GM12891 (cell line): ENCODE results near the gene KPNA6.
"Not testable (repeated sequence)": the region's sequence is repeated elsewhere in the genome, so short reads cannot be mapped to it uniquely, and the experiment has no call there.

Experiments
- DNase-seq: peaks from one replicate; pipeline ENCODE4 v3.0.0; 2011; ENCODE audit warnings: low spot score; ENCODE audit not compliant: insufficient read length
- FAIRE-seq: peaks from 2 replicates; lab custom pipeline; 2011; peaks lifted over from hg19 to GRCh38; lab: Jason Lieb, UNC
- PAX5 ChIP-seq: IDR thresholded peaks from 2 replicates; pipeline ENCODE4 v1.6.1; 2011; ENCODE audit warnings: low read length, moderate library complexity, mild to moderate bottlenecking; ENCODE audit not compliant: insufficient read depth, severe bottlenecking
- POLR2A ChIP-seq: IDR thresholded peaks from 2 replicates; pipeline ENCODE4 v1.6.1; 2011; ENCODE audit warnings: low read depth, low read length, control low read depth
- POLR2AphosphoS5 ChIP-seq: IDR thresholded peaks from 2 replicates; pipeline ENCODE4 v1.6.1; 2011; ENCODE audit warnings: low read depth, low read length, control low read depth
- POU2F2 ChIP-seq: IDR thresholded peaks from 2 replicates; pipeline ENCODE4 v1.6.1; 2011; ENCODE audit warnings: low read depth, mild to moderate bottlenecking, control low read depth, low read length, moderate library complexity
- SPI1 ChIP-seq: IDR thresholded peaks from 2 replicates; pipeline ENCODE4 v1.6.1; 2011; ENCODE audit warnings: low read depth, low read length, control low read depth
- TAF1 ChIP-seq: IDR thresholded peaks from 2 replicates; pipeline ENCODE4 v1.6.1; 2011; ENCODE audit warnings: low read depth, low read length, control low read depth

Gene KPNA6

GRCh38 chr1:32100359-32100758 is 7.5 kb upstream of the KPNA6 start:
- FAIRE-seq: no peak
- TF ChIP-seq TAF1 (no peak), POLR2A (no peak), SPI1 (no peak), POU2F2 (no peak), PAX5 (no peak), POLR2AphosphoS5 (no peak)

GRCh38 chr1:32100807-32101708 is 6.8 kb upstream of the KPNA6 start:
- DNase-seq (no peak), FAIRE-seq (no peak)
- no peak for TF ChIP-seq POLR2A
- no peak for TF ChIP-seq POU2F2
- no peak for TF ChIP-seq POLR2AphosphoS5
- no peak for TF ChIP-seq PAX5
- no peak for TF ChIP-seq TAF1
- TF ChIP-seq SPI1: no peak

More at GRCh38 chr1:32100359-32100758, 7.5 kb upstream of the KPNA6 start:
- no peak for DNase-seq

DNA sequence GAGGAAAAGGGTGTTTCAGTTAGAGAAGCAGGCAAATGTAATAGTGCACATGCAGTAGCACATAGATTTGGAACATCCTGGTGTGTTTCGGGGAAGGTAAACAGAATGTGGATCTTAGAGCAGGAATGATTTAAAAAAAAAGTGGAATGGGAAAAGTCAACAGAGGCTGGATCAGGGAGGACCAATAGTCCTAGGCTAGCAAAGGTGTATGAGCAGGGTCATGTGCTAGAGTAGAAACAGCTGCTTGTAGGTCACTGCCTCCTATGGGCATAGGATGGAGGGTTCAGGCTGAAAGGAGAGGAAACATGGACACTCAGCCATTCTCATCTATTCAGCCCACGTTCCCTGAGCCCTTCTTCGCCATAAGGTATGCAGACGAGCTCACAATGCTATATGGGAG is 3.7 kb upstream of the KPNA6 start:
- DNase-seq (no peak), FAIRE-seq (no peak)
- TF ChIP-seq TAF1 (no peak), POU2F2 (no peak), POLR2AphosphoS5 (no peak)

DNA sequence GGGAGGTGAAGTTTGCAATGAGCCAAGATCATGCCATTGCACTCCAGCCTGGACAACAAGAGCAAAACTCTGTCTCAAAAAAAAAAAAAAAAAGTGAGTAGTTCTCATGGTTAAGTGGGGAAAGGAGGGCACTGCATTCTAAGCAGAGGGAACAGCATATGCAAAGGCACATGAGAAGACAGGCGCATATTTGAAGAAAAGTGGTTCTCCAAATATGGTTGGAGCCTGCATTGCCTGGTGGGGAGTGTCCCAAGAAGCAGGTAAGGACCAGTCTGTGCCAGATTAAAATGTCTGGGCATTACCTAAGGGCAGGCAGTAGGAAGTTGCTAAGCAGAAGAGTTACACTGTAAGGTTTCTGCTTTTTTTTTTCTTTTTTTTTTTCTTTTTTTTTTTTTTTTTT is 2.5 kb upstream of the KPNA6 start:
- FAIRE-seq: no peak
- DNase-seq: no peak
- TF ChIP-seq POLR2A (no peak), POU2F2 (no peak), PAX5 (no peak), TAF1 (no peak), SPI1 (no peak), POLR2AphosphoS5 (no peak)

- FAIRE-seq: no peak
- TF ChIP-seq SPI1 (no peak), POLR2AphosphoS5 (no peak), POLR2A (no peak), POU2F2 (no peak), TAF1 (no peak), PAX5 (no peak)
Measured at GRCh38 chr1:32106663-32107275, 1.1 kb upstream of the KPNA6 start.

DNA sequence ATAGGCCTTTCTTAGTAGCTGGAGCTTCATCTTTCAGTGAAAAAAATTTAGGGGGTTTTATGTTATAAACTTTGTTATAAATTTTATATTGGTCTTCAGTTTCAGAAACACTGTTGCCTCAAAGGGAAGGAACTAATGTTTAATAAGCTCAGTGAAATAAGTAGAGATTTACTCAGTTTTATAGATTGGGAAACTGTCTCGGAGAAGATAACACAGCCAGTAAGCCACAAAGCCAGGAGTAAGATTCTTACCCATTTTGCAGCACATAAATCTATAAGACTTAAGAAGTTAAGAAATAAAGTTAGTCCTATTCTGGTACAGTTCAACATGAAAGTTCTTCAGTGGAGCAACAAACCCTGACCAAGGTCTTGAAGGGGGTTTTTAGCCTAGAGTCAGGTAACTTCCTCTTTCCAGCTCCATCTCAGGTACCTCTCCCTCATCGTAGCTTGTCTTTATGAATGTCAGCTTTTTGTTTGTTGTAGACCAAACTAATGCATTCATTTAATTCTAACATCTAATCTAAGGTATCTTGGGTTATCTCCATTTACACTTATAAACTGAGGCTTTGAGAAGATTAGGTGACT is 3.3 kb downstream of the KPNA6 start:
- FAIRE-seq (no peak), DNase-seq (no peak)
- TF ChIP-seq TAF1: no peak
- peak; percentile 29; the same call in 1 of the 2 replicates for TF ChIP-seq SPI1

More at GRCh38 chr1:32106663-32107275, 1.1 kb upstream of the KPNA6 start:
- no peak for DNase-seq

GRCh38 chr1:32111789-32112188 is 3.9 kb downstream of the KPNA6 start:
- DNase-seq (no peak), FAIRE-seq (no peak)
- TF ChIP-seq TAF1 (no peak), POLR2AphosphoS5 (no peak), POU2F2 (no peak), SPI1 (no peak), POLR2A (no peak), PAX5 (no peak)

GRCh38 chr1:32112806-32113375 is 5.0 kb downstream of the KPNA6 start:
- FAIRE-seq (no peak), DNase-seq (no peak)
- no peak for TF ChIP-seq POU2F2
- no peak for TF ChIP-seq SPI1
- no peak for TF ChIP-seq POLR2AphosphoS5
- TF ChIP-seq POLR2A: no peak
- no peak for TF ChIP-seq TAF1
- no peak for TF ChIP-seq PAX5

GRCh38 chr1:32113436-32113835 is 5.6 kb downstream of the KPNA6 start:
- FAIRE-seq, DNase-seq: not testable (repeated sequence)

- no peak for TF ChIP-seq POLR2AphosphoS5
- no peak for TF ChIP-seq PAX5
- TF ChIP-seq POU2F2: no peak
- no peak for TF ChIP-seq SPI1
- TF ChIP-seq POLR2A: no peak
- TF ChIP-seq TAF1: no peak
- DNase-seq (no peak), FAIRE-seq (no peak)
Measured at GRCh38 chr1:32114420-32114819, 6.6 kb downstream of the KPNA6 start.
